ENCODE results near the gene TTLL5. TPM values are rescaled to one million over a fixed set of nuclear protein-coding genes. Genes with fewer than 3 reads are reported as not detected.

TTLL5 gene
- total and polyA plus RNA-seq, 2 of the 13 experiments (the other 11 are each of a cell fraction or from before 2014, with no cell fraction given) = 11.8 to 18.8 TPM

GRCh38 chr14:75978249-75978731 is 317.2 kb downstream of the TTLL5 start (continued):
- TF ChIP-seq BCLAF1 (IDR thresholded peaks at IDR 0.05) = no peak
- no peak for TF ChIP-seq ATF6 (CRISPR knock-in tag; conservative IDR thresholded peaks at IDR 0.05)
- no peak for TF ChIP-seq RAD51 (IDR thresholded peaks at IDR 0.05; ENCODE audit: borderline replicate concordance)
- no peak for TF ChIP-seq ZNF567 (CRISPR knock-in tag; IDR thresholded peaks at IDR 0.05; ENCODE audit: borderline replicate concordance)
- no peak for TF ChIP-seq ZNF891 (CRISPR knock-in tag; IDR thresholded peaks at IDR 0.05)

- ChIA-PET CTCF (ENCODE audit: low intra/inter-chr PET ratio, low total read pairs) (interaction anchor here (1.5 to 1.7 kb wide), 2 partner anchors 268 to 270 kb away, joined by 4 to 5 read pairs; no protein-coding TSS in a partner anchor), POLR2A (interaction anchor here (0.9 kb wide), 1 partner anchor 10 kb away, joined by 3 read pairs; no protein-coding TSS in a partner anchor)
- Histone ChIP-seq H4K20me1 (ENCODE audit: insufficient read depth, low read length) (no peaks in the 10 kb centered on the region), H3K36me3 (replicated peaks in 1 of 2; ENCODE audit: control insufficient read depth in 1 of 2, insufficient read depth in 2 of 2, low read length in 2 of 2) (no peaks in the 10 kb centered on the region), H3K4me2 (ENCODE audit: low read depth, low read length) (peak overlapping the region; percentile 99), H2AFZ (ENCODE audit: low read length) (no peak overlapping the region), H3K79me2 (ENCODE audit: insufficient read depth, low read length) (no peaks in the 10 kb centered on the region), H3K4me3 (replicated peaks in 1 of 3; ENCODE audit: insufficient read depth in 1 of 3, low read depth in 2 of 3, low read length in 3 of 3) (peak overlapping the region in 1 of 3 experiments; percentile 74; a peak in 1 of 6 replicates), H3K9me3 (ENCODE audit: low read length) (no peaks in the 10 kb centered on the region), H3K27me3 (ENCODE audit: control insufficient read depth in 1 of 2, insufficient read depth in 2 of 2, low read length in 2 of 2) (peaks cover 0 to 11% of the 10 kb centered on the region in 2 experiments; a peak in 1 of 5 replicates), H3K27ac (ENCODE audit: extremely low read length, insufficient read depth, low read length) (no peak overlapping the region), H3K9ac (ENCODE audit: insufficient read depth, low read depth, low read length) (no peak overlapping the region), H3K4me1 (ENCODE audit: insufficient read depth, low read length) (peaks cover 49% of the 10 kb centered on the region)
- 53% methylated on average over 13 of the region's 14 CpGs for WGBS (ENCODE audit: low lambda C conversion rate)
- BruUV-seq (replicated peaks) = no TSS peak
- no peak for FAIRE-seq
- peak; percentile 52 for ATAC-seq
- in situ Hi-C loops (cut with HindIII; ENCODE audit: extremely low pct_ligation_motif_present, low pct_unique_long_range_greater_than_20kb) = no loop called here
- intact Hi-C loops (cut with micrococcal nuclease; ENCODE audit: unreplicated experiment) = no loop called here
- DNase-seq (ENCODE audit: low spot score) = no peak
- TF ChIP-seq ZFP36L1 (CRISPR knock-in tag; IDR thresholded peaks at IDR 0.05) (no peak), ZNF792 (CRISPR knock-in tag; IDR thresholded peaks at IDR 0.05) (no peak), STAG1 (CRISPR knock-in tag; IDR thresholded peaks at IDR 0.05) (peak; percentile 67), NFKB2 (CRISPR knock-in tag; IDR thresholded peaks at IDR 0.05; ENCODE audit: borderline replicate concordance) (0 out of 2 replicates have a peak, but pooled peaks have one; percentile 15), SMAD9 (CRISPR knock-in tag; IDR thresholded peaks at IDR 0.05) (no peak), PITX1 (CRISPR knock-in tag; IDR thresholded peaks at IDR 0.05) (no peak), ZNF17 (CRISPR knock-in tag; IDR thresholded peaks at IDR 0.05) (no peak), REST (IDR thresholded peaks at IDR 0.05; ENCODE audit: borderline replicate concordance in 1 of 2, low read depth in 1 of 2, low read length in 2 of 2) (no peak), ZNF75D (CRISPR knock-in tag; IDR thresholded peaks at IDR 0.05; ENCODE audit: borderline replicate concordance) (no peak), ZSCAN29 (CRISPR knock-in tag; conservative IDR thresholded peaks at IDR 0.05) (no peak)
Measured at GRCh38 chr14:75979071-75979571, 318.1 kb downstream of the TTLL5 start.
